Measurements from ENCODE around the gene UBXN2A.
"Not testable (repeated sequence)": the region's sequence is repeated elsewhere in the genome, so short reads cannot be mapped to it uniquely, and the experiment has no call there.

The UBXN2A gene

DNA sequence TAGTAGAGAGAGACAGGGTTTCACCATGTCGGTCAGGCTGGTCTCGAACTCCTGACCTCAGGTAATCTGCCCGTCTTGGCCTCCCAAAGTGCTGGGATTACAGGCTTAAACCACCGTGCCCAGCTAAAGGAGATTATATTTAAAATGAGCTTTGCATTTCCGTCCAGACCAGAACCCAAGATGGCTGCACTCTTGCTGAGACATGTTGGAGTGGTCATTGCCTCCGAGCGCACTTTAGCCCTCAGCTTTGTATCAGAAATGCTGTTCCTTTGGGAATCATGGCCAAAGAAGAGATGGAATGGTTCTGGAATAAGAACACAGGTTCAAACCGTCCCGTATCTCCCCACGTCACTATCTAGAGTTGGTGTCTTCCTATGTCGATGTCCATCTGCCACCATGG lies 3.4 kb downstream of the UBXN2A start:
- DNase-seq: no peak

GRCh38 chr2:23944527-23944926 lies 4.3 kb downstream of the UBXN2A start:
- no peak for DNase-seq

- DNase-seq: no peak
These were observed 4.7 kb downstream of the UBXN2A start for GRCh38 chr2:23944976-23945375.

DNA sequence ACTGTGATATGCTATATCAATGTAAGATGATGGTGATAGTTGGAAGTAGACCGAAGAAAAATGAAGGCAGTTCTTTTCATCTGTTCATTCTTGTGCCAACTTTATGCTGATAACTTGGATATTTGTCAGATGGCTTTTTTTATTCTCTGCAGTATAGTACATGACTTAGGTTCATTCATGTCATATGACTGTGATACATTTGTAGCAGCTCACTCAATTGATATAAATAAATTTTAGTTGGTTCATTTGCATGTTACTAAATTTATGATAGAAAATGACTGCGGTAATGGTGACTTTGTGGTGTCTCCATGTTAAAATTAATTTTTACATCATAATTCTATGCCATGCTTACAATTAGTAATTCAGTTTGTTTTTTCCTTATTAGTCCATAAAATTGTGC lies 7.1 kb downstream of the UBXN2A start:
- no peak for DNase-seq

GRCh38 chr2:23952558-23952957 lies 12.3 kb downstream of the UBXN2A start:
- DNase-seq: not testable (repeated sequence)

GRCh38 chr2:23953625-23954024 lies 13.4 kb downstream of the UBXN2A start:
- no peak for DNase-seq

GRCh38 chr2:23954325-23955014 lies 14.2 kb downstream of the UBXN2A start:
- no peak for DNase-seq

DNA sequence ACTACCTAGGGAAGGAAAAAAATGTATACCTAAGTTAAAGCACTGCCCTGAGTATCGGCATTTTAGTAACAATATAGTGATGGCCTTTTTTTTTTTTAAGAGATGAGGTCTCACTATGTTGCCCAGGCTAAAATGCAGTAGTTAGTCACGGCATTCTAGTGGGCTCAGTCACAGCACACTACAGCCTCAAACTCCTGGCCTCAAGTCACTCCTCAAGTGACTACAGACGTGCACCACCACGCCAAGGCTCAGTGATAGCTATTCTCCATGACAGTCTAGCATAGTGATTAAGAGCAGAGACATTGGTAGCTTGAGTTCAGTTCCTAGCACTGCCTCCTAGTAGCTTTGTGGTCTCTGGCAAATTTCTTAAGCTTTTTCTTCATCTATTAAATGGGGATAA lies 27.6 kb downstream of the UBXN2A start:
- no peak for DNase-seq

- no peak for DNase-seq
These were observed 36.6 kb downstream of the UBXN2A start for GRCh38 chr2:23976883-23977282.

- no peak for DNase-seq
These were observed 48.1 kb downstream of the UBXN2A start for GRCh38 chr2:23988371-23988770.

DNA sequence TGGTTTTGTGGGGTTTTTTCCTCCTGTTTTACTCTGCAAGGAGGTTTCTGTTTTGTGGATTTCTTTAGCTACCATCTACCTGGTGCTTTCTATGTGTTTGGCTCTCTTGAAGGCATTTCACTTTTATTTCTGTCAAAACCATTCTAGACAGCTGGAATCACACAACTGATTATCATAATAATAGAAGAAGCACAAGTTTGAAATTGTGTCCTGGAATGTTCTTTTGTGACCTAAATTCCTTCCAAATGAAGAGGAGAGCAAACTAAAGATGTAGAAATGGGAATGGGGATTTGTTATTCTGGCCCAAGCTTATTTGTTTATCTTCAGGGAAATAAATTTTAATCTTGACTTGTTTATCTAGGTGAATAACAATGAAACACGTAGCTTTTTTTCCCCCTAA lies 52.7 kb downstream of the UBXN2A start:
- no peak for DNase-seq

- no peak for DNase-seq
These were observed 53.5 kb downstream of the UBXN2A start for GRCh38 chr2:23993736-23994269.

DNA sequence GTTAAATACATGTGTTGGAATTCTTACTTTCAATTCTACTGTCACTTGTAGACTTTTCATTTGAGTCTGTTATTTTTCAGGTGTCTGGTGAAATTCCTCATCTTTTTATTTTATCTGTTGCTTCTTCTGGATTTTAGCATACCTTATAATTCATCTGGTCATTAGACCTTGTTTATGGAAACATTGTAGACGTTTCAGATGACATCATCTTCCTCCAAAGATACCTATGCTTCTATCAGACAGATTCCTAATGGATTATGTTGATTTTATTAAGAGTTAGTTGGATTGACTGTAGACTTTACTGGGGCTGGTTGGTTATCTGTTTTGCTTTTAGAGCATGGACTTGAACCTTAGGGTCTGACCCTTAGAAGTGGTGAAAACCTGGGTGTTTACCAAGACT lies 54.3 kb downstream of the UBXN2A start:
- no peak for DNase-seq

DNA sequence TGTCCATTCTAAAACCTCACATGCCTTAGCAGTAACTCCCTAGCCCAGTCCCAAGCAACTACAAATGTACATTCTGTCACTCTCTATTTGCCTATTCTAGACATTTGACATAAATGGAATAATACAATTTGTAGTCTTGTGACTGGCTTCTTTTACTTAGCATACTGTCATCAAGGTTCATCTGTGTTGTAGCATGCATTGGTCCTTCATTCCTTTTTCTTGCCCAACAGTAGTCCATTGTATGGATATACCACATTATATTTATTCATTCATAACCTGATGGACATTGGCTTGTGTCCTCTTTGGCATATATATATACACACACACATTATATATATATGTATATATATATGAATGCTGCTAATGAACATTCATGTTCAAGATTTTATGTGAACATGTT lies 67.4 kb downstream of the UBXN2A start:
- DNase-seq: no peak

GRCh38 chr2:24008672-24009366 lies 68.6 kb downstream of the UBXN2A start:
- DNase-seq: no peak

- no peak for DNase-seq
These were observed 69.1 kb downstream of the UBXN2A start for GRCh38 chr2:24009367-24009679.

DNA sequence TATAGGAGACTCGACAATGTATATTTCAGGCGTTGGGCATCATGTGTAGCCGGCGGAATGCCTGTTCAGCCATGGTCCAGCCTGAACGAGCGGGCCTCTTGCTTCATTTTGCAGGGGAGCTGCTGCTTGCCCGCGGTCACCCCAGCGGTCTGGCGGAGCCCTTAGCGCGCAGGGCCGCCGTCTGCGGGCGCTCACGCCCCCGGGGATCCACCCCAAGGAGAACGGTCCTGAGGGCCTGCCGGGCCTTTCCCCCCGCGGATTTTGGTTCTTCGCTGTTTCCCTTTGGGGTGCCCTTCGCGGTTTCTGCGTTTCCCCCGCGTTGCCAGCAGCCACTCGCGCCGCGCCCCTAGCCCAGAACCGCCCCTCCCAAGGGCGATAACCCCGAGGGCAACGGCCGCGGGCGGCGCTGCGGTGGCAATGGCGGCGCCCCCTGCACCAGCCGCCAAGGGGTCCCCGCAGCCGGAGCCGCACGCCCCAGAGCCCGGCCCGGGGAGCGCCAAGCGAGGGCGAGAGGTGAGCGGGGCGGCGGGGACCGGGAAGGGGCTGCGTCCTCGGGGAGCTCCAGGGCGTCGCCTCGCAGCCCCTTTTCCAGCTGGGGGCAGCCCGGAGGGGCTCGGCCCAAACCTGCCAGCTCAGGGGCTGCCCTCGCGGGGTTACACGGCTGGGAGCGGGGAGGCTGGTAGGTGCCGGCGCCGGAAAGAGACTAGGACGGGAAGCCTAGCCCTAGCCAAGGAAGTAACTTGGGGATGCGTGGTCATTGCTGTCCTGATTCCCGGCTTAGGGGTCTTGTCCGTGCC lies 69.6 kb downstream of the UBXN2A start, which contains the start of gene MFSD2B:
MFSD2B (plus strand) TSS at position 406 of the 797 bp plus-strand sequence; CDS start at position 418, 12 bp downstream.
- no peak for DNase-seq

GRCh38 chr2:24010477-24011249 lies 70.4 kb downstream of the UBXN2A start:
- no peak for DNase-seq

- no peak for DNase-seq
These were observed 71.2 kb downstream of the UBXN2A start for GRCh38 chr2:24011250-24012104.

DNA sequence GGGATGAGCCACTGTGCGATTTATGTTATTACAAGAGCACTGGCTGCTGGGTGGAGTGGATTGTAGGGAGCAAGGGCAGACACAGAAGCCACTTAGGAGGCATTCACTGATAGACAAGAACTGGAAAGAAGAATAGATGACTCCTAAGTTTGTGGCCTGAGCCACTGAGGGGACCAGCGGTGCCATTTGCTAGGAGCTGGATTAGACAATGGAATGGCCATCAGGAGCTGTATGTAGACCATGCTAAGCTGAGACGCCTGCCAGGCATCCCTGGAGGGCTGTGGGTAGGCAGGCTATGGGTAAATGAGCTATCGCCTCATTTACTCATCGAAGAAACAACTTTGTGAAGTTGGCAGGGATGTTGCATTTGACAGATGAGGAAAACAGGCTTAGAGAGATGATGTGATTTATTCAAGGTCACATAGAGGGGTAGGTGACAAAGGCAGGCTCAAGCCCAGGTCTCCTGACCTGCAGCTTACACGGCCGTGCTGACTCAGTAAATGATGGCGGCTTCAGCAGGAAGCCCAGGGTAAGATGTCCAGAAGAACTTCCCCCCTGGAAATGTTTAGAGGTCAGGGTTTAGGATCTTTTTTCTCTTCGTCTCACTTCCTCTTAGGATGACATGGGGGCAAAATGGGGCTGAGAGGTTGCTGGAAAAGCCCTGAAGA lies 72.4 kb downstream of the UBXN2A start:
- DNase-seq: no peak

DNA sequence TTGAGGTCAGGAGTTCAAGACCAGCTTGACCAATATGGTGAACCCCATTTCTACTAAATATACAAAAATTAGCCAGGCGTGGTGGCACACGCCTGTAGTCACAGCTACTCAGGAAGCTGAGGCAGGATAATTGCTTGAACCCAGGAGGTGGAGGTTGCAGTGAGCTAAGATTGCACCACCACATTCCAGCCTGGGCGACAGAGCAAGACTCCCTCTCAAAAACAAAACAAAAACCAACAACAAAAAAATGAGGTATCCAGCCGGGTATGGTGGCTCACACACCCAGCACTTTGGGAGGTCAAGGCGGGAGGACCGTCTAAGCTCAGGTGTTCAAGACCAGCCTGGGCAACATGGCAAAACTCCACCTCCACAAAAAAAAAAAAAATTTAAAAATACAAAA lies 74.6 kb downstream of the UBXN2A start:
- not testable (repeated sequence) for DNase-seq
